ENCODE measurements around the gene C11orf97.

The C11orf97 gene

DNA sequence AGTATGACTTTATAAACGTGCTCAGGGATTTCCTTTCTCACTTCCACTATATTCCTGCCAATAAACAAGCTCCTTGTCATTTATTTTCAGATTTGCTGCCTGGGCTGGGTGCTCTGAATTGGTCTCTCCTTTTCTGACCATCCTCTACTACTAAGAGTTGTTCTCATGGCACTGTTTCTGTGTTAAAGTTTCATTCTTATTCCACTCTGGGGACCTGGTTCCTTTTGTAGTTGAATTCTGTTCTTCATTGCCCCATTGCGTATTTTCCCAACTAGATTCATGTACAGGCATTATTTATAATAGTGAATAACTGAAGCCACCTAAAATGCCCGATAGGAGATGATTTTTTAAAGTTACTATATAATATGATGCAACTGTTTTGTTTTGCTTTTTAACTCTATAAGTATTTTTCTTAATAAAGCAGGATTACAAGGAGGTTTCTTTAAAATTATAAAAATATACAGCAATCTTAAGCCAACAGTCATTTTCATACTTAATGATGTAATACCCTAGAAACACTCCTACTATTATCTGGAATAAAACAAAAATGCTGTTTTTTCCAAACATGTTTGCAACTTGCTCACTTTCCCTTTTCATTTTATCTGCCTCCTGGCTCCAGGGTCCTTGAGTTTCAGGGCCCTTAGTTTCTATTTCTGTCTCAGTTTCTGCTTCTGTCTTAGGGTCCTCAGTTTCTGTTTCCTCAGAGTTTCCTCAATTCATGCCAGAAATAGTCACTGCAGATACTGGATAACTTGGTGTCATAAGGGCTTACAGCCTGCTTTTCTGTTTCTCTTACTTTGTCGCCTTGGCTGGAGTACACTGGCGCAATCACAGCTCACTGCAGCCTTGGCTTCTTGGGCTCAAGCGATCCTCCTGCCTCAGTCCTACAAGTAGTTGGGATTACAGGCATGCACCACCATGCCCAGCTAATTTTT, 21.7 kb downstream of the C11orf97 start:
- TF ChIP-seq CTCF (IDR thresholded peaks at IDR 0.05; ENCODE audit: insufficient read depth, low read depth, low read length, missing control alignments): no peak
- H3K4me3 ChIP-seq (ENCODE audit: low read depth, low read length): no peak overlapping the region
- no peak for DNase-seq (ENCODE audit: low read depth)

GRCh38 chr11:94536386-94536785, 24.1 kb downstream of the C11orf97 start:
- no peak for DNase-seq (ENCODE audit: low read depth)
- no peak overlapping the region for H3K4me3 ChIP-seq (ENCODE audit: low read depth, low read length)
- TF ChIP-seq CTCF (IDR thresholded peaks at IDR 0.05; ENCODE audit: insufficient read depth, low read depth, low read length, missing control alignments): no peak

DNA sequence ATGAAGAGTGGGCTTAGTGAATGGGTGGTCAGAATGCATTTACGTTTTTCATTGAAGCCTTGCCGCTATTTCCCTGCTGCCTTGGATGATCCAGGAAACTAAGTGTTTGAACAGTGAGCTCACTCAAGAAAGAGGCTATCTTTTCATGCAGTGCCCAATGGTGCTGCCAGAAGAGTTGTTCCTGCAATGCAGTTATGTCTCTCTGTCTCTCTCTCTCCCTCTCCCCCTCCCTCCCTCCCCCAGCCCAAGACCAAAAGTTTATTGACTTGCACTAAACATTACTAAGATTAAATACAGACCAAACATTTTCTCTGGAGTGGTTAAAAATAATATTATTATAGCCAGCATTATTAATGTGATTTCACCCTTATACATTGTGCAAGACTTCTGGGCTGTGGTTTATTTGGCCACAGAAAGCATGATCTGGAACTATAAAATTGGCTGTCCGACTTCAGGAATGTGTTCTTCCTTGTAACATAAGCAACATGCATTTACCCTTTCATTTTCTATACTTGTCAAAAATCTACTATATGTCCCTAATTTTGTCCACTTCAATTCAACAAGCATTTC, 24.9 kb downstream of the C11orf97 start:
- DNase-seq (ENCODE audit: low read depth): no peak
- H3K4me3 ChIP-seq (ENCODE audit: low read depth, low read length): no peak overlapping the region
- TF ChIP-seq CTCF (IDR thresholded peaks at IDR 0.05; ENCODE audit: insufficient read depth, low read depth, low read length, missing control alignments): no peak

DNA sequence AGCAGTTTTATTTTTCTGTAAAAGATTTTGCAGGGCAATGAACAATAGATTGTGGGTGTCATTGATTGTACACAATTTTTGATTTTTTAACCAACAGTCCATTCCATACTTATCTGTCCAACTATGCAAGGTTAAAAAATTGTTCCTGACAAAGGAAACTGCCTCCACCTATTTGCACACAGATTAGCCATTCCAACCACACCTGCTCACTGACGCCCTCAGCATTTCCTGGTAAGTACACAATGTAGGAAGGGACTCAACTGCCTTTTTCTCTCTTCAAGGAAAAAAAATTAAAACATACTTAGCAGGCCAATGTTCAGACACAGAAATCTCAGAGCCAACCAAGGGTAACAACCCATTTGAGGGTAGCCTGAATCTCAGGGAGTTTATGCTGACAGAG, 27.2 kb downstream of the C11orf97 start:
- H3K4me3 ChIP-seq (ENCODE audit: low read depth, low read length): no peak overlapping the region
- no peak for TF ChIP-seq CTCF (IDR thresholded peaks at IDR 0.05; ENCODE audit: insufficient read depth, low read depth, low read length, missing control alignments)
- DNase-seq (ENCODE audit: low read depth): no peak

DNA sequence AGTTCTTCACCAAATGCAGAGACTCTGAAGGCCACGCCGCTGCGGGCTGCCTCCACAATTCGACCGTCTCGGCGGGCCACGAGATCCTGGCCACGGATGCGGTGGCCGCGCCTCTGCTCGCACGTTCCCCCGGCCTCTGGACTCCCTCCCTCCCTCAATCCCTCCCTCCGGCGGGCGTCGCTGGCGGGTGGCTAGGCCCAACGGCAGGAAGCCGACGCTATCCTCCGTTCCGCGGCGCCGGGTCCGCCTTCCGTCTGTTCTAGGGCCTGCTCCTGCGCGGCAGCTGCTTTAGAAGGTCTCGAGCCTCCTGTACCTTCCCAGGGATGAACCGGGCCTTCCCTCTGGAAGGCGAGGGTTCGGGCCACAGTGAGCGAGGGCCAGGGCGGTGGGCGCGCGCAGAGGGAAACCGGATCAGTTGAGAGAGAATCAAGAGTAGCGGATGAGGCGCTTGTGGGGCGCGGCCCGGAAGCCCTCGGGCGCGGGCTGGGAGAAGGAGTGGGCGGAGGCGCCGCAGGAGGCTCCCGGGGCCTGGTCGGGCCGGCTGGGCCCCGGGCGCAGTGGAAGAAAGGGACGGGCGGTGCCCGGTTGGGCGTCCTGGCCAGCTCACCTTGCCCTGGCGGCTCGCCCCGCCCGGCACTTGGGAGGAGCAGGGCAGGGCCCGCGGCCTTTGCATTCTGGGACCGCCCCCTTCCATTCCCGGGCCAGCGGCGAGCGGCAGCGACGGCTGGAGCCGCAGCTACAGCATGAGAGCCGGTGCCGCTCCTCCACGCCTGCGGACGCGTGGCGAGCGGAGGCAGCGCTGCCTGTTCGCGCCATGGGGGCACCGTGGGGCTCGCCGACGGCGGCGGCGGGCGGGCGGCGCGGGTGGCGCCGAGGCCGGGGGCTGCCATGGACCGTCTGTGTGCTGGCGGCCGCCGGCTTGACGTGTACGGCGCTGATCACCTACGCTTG, 31.7 kb downstream of the C11orf97 start, which contains the start of gene FUT4:
Gene FUT4 (plus strand): TSS at position 227 of the 951 bp plus-strand sequence. CDS start 213 bp downstream, at position 440.
- TF ChIP-seq CTCF (IDR thresholded peaks at IDR 0.05; ENCODE audit: insufficient read depth, low read depth, low read length, missing control alignments): no peak
- DNase-seq (ENCODE audit: low read depth): peak; percentile 83
- peak within 1 kb of the TSS; percentile 76 for H3K4me3 ChIP-seq (ENCODE audit: low read depth, low read length)

- no peak for DNase-seq (ENCODE audit: low read depth)
- H3K4me3 ChIP-seq (ENCODE audit: low read depth, low read length): peak overlapping the region; percentile 76
Observed at GRCh38 chr11:94544646-94545263, 32.5 kb downstream of the C11orf97 start.

More at GRCh38 chr11:94544646-94545263, 32.5 kb downstream of the C11orf97 start:
- no peak for TF ChIP-seq CTCF (IDR thresholded peaks at IDR 0.05; ENCODE audit: insufficient read depth, low read depth, low read length, missing control alignments)

Measured in GM12865 (cell line).